HG03457 (cell line): ENCODE data around the gene ZNF410.
A peak's percentile ranks its signal among the peaks of the same experiment; 100 is the strongest.
"Not testable (repeated sequence)": the region's sequence is repeated elsewhere in the genome, so short reads cannot be mapped to it uniquely, and the experiment has no call there.

Experiments used
- ATAC-seq: cut with Tn5 transposase; IDR thresholded peaks from one replicate; pipeline ENCODE4 v1.9.1; 2021; ENCODE audit warnings: moderate number of reproducible peaks; ENCODE audit not compliant: unreplicated experiment

The ZNF410 gene

GRCh38 chr14:73886449-73887317 is at the start of gene ZNF410:
ZNF410 (plus strand) TSS chr14:73886859; CDS start chr14:73892176, 5,317 bp downstream.
- ATAC-seq, result peak; percentile 94

GRCh38 chr14:73838293-73839034 is 48.2 kb upstream of the ZNF410 start:
- not testable (repeated sequence) for ATAC-seq

- no peak for ATAC-seq
These were observed 44.5 kb upstream of the ZNF410 start for GRCh38 chr14:73842201-73842600.

- no peak for ATAC-seq
These were observed 43.8 kb upstream of the ZNF410 start for GRCh38 chr14:73842851-73843250.

- no peak for ATAC-seq
These were observed 43.4 kb upstream of the ZNF410 start for GRCh38 chr14:73843296-73843695.

GRCh38 chr14:73846947-73847346 is 39.7 kb upstream of the ZNF410 start:
- ATAC-seq, result no peak

GRCh38 chr14:73851000-73851399 is 35.7 kb upstream of the ZNF410 start:
- ATAC-seq, result no peak

- peak; percentile 82 for ATAC-seq
These were observed 34.9 kb upstream of the ZNF410 start, which contains the start of gene PTGR2 for GRCh38 chr14:73851567-73852382. PTGR2 (plus strand) TSS chr14:73851831; CDS start chr14:73858863, 7,032 bp downstream.

GRCh38 chr14:73859145-73859544 is 27.5 kb upstream of the ZNF410 start:
- ATAC-seq, result no peak

- ATAC-seq, result no peak
These were observed 25.6 kb upstream of the ZNF410 start for GRCh38 chr14:73861073-73861472.

GRCh38 chr14:73862480-73862879 is 24.2 kb upstream of the ZNF410 start:
- ATAC-seq, result no peak

- no peak for ATAC-seq
These were observed 23.4 kb upstream of the ZNF410 start for GRCh38 chr14:73863209-73863608.

GRCh38 chr14:73865534-73866113 is 21.0 kb upstream of the ZNF410 start:
- no peak for ATAC-seq

GRCh38 chr14:73869754-73870153 is 16.9 kb upstream of the ZNF410 start:
- not testable (repeated sequence) for ATAC-seq

GRCh38 chr14:73870525-73871235 is 16.0 kb upstream of the ZNF410 start:
- no peak for ATAC-seq

GRCh38 chr14:73873660-73874059 is 13.0 kb upstream of the ZNF410 start:
- ATAC-seq, result no peak

- ATAC-seq, result no peak
These were observed 8.9 kb upstream of the ZNF410 start for GRCh38 chr14:73877790-73878189.

GRCh38 chr14:73878436-73878835 is 8.2 kb upstream of the ZNF410 start:
- ATAC-seq, result no peak

- ATAC-seq, result no peak
These were observed 7.6 kb upstream of the ZNF410 start for GRCh38 chr14:73879027-73879426.
